OCI-LY3 (cell line): ENCODE measurements around the gene UPF1.

Experiments
- H2AFZ ChIP-seq: fragments of 200-600, 300-600 bp; shearing (Covaris generic); 2 replicates; pipeline ENCODE4 v1.6.0; 2014; ENCODE audit warnings: antibody characterized with exemption, low read depth, low read length
- H3K27ac ChIP-seq: fragments of 200-600, 300-600 bp; sonication (generic); 2 replicates; pipeline ENCODE4 v1.5.1; 2014; ENCODE audit warnings: mild to moderate bottlenecking, low read length, moderate library complexity, mixed read lengths
- H3K27me3 ChIP-seq: fragments of 200-600, 300-600 bp; sonication (generic); 2 replicates; pipeline ENCODE4 v1.6.1; 2014; ENCODE audit warnings: low read depth, low read length, mixed read lengths
- H3K36me3 ChIP-seq: fragments of 200-600, 300-600 bp; sonication (generic); replicated peaks from 2 replicates; pipeline ENCODE3; 2014; ENCODE audit warnings: low read depth, low read length, mixed read lengths
- H3K4me1 ChIP-seq: fragments of 300-600, 200-600 bp; sonication (generic); 2 replicates; pipeline ENCODE4 v1.6.1; 2014; ENCODE audit warnings: low read length, mixed read lengths
- H3K4me2 ChIP-seq: fragments of 200-600, 300-600 bp; sonication (generic); 2 replicates; pipeline ENCODE4 v1.6.1; 2014; ENCODE audit warnings: low read length, mixed read lengths
- H3K4me3 ChIP-seq: fragments of 300-600, 200-600 bp; sonication (generic); 2 replicates; pipeline ENCODE4 v1.5.1; 2014; ENCODE audit warnings: antibody characterized with exemption, mild to moderate bottlenecking, low read length, moderate library complexity
- H3K79me2 ChIP-seq: fragments of 300-600, 200-600 bp; shearing (Covaris generic); 2 replicates; pipeline ENCODE4 v1.6.1; 2014; ENCODE audit warnings: mild to moderate bottlenecking, low read length, mixed read lengths
- H3K9ac ChIP-seq: fragments of 300-600, 200-600 bp; shearing (Covaris generic); 2 replicates; pipeline ENCODE4 v1.6.0; 2014; ENCODE audit warnings: mild to moderate bottlenecking, low read length, moderate library complexity
- H3K9me3 ChIP-seq: fragments of 200-600, 300-600 bp; shearing (Covaris generic); 2 replicates; pipeline ENCODE4 v1.6.1; 2014; ENCODE audit warnings: low read length, mixed read lengths; ENCODE audit not compliant: insufficient read depth
- H4K20me1 ChIP-seq: fragments of 200-600, 300-600 bp; sonication (generic); 2 replicates; pipeline ENCODE4 v1.6.1; 2016; ENCODE audit warnings: low read length, mixed read lengths; ENCODE audit not compliant: insufficient read depth
- EZH2phosphoT487 ChIP-seq: fragments of 200-600 bp; shearing (Covaris generic); IDR thresholded peaks from 2 replicates; pipeline ENCODE4 v1.6.1; 2018; ENCODE audit warnings: antibody characterized with exemption, mixed run types, low read depth
- TF ChIP-seq, protein P1 (sequence below): fragments of 200-600, 300-600 bp; sonication (generic); IDR thresholded peaks from 2 replicates; pipeline ENCODE4 v1.5.1; 2014; ENCODE audit warnings: antibody characterized with exemption, low read length, low read depth

The UPF1 gene

DNA sequence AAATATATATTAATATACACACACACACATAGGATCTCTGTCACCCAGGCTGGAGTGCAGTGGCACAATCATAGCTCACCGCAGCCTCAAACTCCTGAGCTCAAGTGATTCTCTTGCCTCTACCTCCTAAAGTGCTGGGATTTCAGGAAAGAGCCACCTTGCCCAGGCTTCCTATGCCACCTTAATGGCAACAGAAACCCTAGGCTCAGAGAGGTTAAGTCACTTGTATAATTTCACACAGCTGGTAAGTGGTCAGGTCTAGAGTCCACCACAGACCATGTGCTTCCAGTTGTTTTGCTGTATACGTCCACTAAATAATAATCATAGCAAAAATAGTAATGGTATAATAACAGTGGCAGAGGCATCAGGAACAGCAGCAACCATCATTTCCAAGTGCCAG, 1.3 kb upstream of the UPF1 start:
- Histone ChIP-seq H3K27ac (no peak overlapping the region), H3K4me3 (no peak overlapping the region), H3K9me3 (peaks cover 8% of the 10 kb centered on the region; the same call in 1 of the 2 replicates), H3K4me1 (peaks cover 15% of the 10 kb centered on the region), H3K79me2 (peaks cover 37% of the 10 kb centered on the region), H4K20me1 (peaks cover 32% of the 10 kb centered on the region), H3K4me2 (no peak overlapping the region), H3K9ac (no peak overlapping the region), H3K27me3 (no peaks in the 10 kb centered on the region; the same call in 1 of the 2 replicates), H3K36me3 (peaks cover 24% of the 10 kb centered on the region), H2AFZ (no peak overlapping the region)
- TF ChIP-seq, protein P1, sequence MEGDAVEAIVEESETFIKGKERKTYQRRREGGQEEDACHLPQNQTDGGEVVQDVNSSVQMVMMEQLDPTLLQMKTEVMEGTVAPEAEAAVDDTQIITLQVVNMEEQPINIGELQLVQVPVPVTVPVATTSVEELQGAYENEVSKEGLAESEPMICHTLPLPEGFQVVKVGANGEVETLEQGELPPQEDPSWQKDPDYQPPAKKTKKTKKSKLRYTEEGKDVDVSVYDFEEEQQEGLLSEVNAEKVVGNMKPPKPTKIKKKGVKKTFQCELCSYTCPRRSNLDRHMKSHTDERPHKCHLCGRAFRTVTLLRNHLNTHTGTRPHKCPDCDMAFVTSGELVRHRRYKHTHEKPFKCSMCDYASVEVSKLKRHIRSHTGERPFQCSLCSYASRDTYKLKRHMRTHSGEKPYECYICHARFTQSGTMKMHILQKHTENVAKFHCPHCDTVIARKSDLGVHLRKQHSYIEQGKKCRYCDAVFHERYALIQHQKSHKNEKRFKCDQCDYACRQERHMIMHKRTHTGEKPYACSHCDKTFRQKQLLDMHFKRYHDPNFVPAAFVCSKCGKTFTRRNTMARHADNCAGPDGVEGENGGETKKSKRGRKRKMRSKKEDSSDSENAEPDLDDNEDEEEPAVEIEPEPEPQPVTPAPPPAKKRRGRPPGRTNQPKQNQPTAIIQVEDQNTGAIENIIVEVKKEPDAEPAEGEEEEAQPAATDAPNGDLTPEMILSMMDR = no peak
- no peak for TF ChIP-seq EZH2phosphoT487

DNA sequence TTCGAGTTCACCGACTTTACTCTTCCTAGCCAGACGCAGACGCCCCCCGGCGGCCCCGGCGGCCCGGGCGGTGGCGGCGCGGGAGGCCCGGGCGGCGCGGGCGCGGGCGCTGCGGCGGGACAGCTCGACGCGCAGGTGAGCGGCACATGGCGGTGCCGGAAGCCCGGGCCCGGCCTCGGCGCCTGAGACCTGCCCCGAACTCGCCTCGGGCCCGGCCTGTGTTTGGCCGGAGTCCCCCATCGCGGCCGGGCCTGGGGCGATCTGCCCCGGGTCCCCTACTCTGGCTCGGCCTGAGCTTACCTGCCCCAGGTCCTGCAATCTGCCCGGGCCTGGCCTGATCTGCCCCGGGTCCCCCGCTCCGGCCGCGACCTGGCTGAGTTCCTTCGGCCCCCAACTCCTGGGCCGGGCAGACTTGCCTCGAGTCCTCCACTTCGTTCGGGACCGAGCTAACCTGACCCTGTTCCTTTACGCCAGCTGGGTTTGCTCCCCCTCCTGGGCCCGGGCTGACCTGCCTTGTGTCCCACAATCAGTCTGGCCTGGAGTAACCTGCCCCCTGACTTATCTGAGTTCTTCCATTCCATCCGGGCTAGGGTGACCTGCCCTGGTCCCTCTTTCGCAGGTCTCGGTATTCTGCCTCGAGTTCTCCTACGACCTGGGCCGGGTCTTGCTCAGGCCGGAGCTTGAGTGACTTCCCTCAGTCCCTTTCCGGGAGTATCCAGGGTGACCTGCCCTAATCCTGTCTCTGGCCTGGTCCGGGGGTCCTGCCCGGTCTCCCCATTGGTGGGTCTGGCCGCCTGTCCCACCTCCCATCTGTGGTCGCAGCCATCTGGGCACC, 764 bp downstream of the UPF1 start:
- TF ChIP-seq, protein P1 = peak; percentile 25; the same call in 1 of the 2 replicates
- TF ChIP-seq EZH2phosphoT487 = no peak
- Histone ChIP-seq H4K20me1 (peaks cover 52% of the 10 kb centered on the region), H3K27ac (peak overlapping the region; percentile 64), H3K9ac (peak overlapping the region; percentile 91), H3K79me2 (peaks cover 58% of the 10 kb centered on the region), H3K4me2 (peak overlapping the region; percentile 84), H3K27me3 (no peaks in the 10 kb centered on the region; the same call in 1 of the 2 replicates), H3K9me3 (no peaks in the 10 kb centered on the region), H3K4me3 (peak overlapping the region; percentile 93), H3K36me3 (peaks cover 41% of the 10 kb centered on the region), H2AFZ (no peak overlapping the region), H3K4me1 (peaks cover 15% of the 10 kb centered on the region)

DNA sequence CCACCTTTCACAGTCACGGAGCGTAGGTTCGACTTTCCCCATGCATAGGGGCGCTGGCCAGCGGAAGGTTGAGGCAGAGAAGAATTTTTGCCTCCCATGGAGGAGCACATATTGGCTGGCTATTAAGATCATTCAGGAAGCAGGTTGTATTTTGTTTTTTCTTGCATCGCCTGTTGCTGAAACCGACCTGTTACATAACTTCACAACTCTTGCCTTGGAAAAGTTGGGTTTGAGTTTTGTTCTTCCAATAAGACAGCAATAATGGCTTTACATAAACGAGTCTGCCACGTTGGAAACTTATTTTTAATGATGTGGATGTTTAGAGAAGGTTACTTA, 1.4 kb downstream of the UPF1 start:
- Histone ChIP-seq H3K36me3 (peaks cover 47% of the 10 kb centered on the region), H3K27ac (peak overlapping the region; percentile 40; the same call in 1 of the 2 replicates), H2AFZ (no peak overlapping the region), H3K4me3 (peak overlapping the region; percentile 93), H3K4me2 (peak overlapping the region; percentile 84), H3K9me3 (no peaks in the 10 kb centered on the region), H3K27me3 (no peaks in the 10 kb centered on the region), H3K79me2 (peaks cover 63% of the 10 kb centered on the region), H4K20me1 (peaks cover 58% of the 10 kb centered on the region), H3K9ac (peak overlapping the region; percentile 91), H3K4me1 (peaks cover 15% of the 10 kb centered on the region)
- TF ChIP-seq, protein P1 = no peak
- no peak for TF ChIP-seq EZH2phosphoT487

DNA sequence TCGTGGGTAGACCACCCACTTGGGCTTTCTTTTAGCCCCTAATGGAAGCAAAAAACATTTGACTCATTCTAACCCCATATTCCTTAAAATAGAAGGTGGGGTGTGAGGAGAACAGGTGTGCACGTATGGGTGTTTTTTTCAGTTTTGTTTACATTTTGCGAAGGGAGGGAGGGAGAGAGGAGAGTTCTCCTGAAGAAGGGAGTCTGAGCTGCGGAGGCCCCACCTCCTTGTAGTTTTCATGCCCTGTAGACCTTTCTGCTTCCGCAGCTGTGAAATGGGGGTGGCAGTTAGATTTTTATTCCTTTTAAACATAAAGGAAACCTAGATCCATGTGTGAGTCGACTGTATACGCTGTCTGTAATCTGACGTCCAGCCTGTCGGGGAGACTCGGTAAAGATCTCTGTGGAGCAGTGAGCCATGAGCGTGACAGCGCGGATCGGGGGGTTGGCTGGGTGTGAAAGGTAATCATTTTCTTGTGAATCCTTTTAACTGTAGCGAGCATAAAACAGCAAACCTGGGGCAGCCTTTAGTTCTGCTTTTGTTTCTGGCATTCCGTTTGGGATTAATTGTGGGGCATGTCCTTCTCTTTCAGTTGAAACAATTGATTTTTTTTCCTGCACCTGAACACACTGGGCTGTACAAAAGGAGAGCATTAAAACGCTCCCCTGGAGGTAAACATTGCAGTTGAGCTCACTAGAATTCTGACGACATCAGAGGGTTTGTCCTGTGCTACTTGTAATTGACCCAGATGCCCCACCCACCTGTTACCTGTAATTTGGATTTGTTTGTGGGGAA, 2.3 kb downstream of the UPF1 start:
- no peak for TF ChIP-seq EZH2phosphoT487
- TF ChIP-seq, protein P1 = no peak
- Histone ChIP-seq H3K27me3 (no peaks in the 10 kb centered on the region), H3K9ac (peak overlapping the region; percentile 91), H2AFZ (no peak overlapping the region), H3K4me2 (peak overlapping the region; percentile 84), H3K9me3 (no peaks in the 10 kb centered on the region), H3K4me3 (peak overlapping the region; percentile 93), H3K36me3 (peaks cover 52% of the 10 kb centered on the region), H3K4me1 (peaks cover 15% of the 10 kb centered on the region), H3K27ac (no peak overlapping the region), H3K79me2 (peaks cover 73% of the 10 kb centered on the region), H4K20me1 (peaks cover 66% of the 10 kb centered on the region)
